ENCODE results near the gene SLC48A1. TPM values are rescaled to one million over a fixed set of nuclear protein-coding genes. Genes with fewer than 3 reads are reported as not detected.

The SLC48A1 gene
- polyA plus RNA-seq, 1 donor (not counting 4 experiments of a cell fraction or from before 2014, with no cell fraction given), result 8.1 TPM

DNA sequence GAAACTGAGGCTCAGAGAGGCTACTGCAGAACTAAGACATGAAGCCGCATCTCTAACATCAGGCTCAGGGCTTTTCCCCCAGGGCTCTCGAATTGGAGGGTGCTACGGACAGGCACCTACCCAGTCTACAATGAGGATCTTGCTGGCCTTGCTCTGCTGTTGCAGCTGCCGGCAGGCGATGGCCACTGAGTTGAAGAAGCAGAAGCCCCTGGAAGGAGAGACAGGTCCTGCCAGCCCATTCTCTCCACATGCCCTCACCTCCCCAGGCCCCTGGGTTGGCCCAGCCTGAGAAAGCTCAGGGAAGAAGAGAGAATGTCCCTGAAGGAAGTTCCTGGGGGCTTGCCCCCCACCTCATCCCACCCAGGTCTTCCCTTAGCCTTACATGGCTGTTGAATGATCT lies 16.1 kb downstream of the SLC48A1 start:
- Histone ChIP-seq H3K9ac (ENCODE audit: control insufficient read depth, extremely low read depth, insufficient read depth, low read length) (no peak overlapping the region), H3K4me3 (ENCODE audit: control insufficient read depth in 2 of 3, extremely low read depth in 1 of 3, insufficient read depth in 2 of 3, low read depth in 1 of 3, low read length in 3 of 3) (no peak overlapping the region), H3K36me3 (ENCODE audit: control insufficient read depth in 2 of 2, extremely low read depth in 1 of 2, insufficient read depth in 2 of 2, low read length in 2 of 2) (peaks cover 60 to 61% of the 10 kb centered on the region in 2 experiments), H3K27me3 (ENCODE audit: control insufficient read depth, extremely low read depth, insufficient read depth, low read length) (no peaks in the 10 kb centered on the region), H3K4me1 (ENCODE audit: control insufficient read depth, extremely low read depth, insufficient read depth, low read length) (no peaks in the 10 kb centered on the region), H3K9me1 (ENCODE audit: control insufficient read depth, extremely low read depth, insufficient read depth, low read length) (no peaks in the 10 kb centered on the region), H3K79me2 (ENCODE audit: control insufficient read depth, insufficient read depth, low read length) (no peaks in the 10 kb centered on the region), H3K27ac (ENCODE audit: control insufficient read depth, insufficient read depth, low read length) (no peak overlapping the region), H3K4me2 (ENCODE audit: control insufficient read depth, extremely low read depth, insufficient read depth, low read depth, low read length) (no peak overlapping the region), H4K20me1 (ENCODE audit: control insufficient read depth, extremely low read depth, insufficient read depth, low read length) (no peaks in the 10 kb centered on the region), H3K9me3 (ENCODE audit: control insufficient read depth, low read depth, low read length) (no peaks in the 10 kb centered on the region), H2AFZ (ENCODE audit: control insufficient read depth, low read length) (no peak overlapping the region)
- dilution Hi-C loops (cut with MboI; ENCODE audit: extremely low pct_ligation_motif_present, low sequenced_read_pairs), result no loop called here
- no peak for TF ChIP-seq EZH2 (IDR thresholded peaks at IDR 0.05; ENCODE audit: low read length)
- TF ChIP-seq, protein P1, sequence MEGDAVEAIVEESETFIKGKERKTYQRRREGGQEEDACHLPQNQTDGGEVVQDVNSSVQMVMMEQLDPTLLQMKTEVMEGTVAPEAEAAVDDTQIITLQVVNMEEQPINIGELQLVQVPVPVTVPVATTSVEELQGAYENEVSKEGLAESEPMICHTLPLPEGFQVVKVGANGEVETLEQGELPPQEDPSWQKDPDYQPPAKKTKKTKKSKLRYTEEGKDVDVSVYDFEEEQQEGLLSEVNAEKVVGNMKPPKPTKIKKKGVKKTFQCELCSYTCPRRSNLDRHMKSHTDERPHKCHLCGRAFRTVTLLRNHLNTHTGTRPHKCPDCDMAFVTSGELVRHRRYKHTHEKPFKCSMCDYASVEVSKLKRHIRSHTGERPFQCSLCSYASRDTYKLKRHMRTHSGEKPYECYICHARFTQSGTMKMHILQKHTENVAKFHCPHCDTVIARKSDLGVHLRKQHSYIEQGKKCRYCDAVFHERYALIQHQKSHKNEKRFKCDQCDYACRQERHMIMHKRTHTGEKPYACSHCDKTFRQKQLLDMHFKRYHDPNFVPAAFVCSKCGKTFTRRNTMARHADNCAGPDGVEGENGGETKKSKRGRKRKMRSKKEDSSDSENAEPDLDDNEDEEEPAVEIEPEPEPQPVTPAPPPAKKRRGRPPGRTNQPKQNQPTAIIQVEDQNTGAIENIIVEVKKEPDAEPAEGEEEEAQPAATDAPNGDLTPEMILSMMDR (optimal IDR thresholded peaks at IDR 0.05 in 1 of 3, IDR thresholded peaks at IDR 0.05 in 1 of 3, conservative IDR thresholded peaks at IDR 0.05 in 1 of 3; ENCODE audit: extremely low read depth in 1 of 3, insufficient read depth in 2 of 3, low read length in 3 of 3), result no peak
- DNase-seq (ENCODE audit: low read depth, low spot score) (no peak), FAIRE-seq (no peak)

DNA sequence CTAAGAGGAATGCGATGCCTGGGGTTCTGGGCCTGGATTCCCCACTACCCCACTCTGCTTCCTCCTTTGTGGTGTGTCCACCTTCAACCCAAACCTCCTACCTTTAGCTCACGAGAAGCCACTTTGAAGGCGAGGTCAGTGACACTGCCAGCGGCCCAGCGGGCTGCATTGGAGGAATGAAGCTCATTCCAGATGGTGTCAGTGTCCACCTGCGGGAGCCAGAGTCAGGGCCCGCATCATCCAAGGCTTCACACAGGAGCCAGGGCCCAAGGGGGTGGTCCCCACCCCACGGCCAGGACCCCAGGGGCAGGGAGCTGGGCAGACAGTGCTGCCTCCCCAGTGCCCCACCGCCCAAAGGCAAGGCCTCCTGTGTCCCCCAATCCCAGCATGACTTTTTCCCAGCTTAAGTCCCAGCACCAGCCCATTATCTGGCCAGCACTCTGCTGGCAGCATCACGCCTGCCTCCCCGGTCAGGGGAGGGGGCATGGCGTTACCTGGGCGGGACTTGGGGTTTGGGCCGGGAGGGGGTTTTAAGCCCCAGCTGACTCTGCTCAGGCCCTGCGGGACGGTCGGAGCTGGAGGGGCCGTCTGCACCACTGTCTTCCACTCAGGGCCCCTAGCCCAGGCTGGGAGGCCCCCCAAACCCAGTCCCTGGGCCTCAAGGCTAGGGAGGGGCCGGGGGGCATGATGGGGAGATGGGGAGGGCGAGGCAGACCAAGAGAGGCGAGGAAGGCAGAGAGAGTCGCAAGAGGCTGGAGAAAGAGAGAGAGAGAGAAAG lies 16.9 kb downstream of the SLC48A1 start:
- no peaks in the 10 kb centered on the region for H4K20me1 ChIP-seq (ENCODE audit: control insufficient read depth, extremely low read depth, insufficient read depth, low read length)
- no peak for FAIRE-seq

More for the DNA sequence above, 16.9 kb downstream of the SLC48A1 start:
- H3K36me3 ChIP-seq (ENCODE audit: control insufficient read depth in 2 of 2, extremely low read depth in 1 of 2, insufficient read depth in 2 of 2, low read length in 2 of 2), result peaks cover 60 to 64% of the 10 kb centered on the region in 2 experiments
- H3K4me2 ChIP-seq (ENCODE audit: control insufficient read depth, extremely low read depth, insufficient read depth, low read depth, low read length), result no peak overlapping the region
- no peak overlapping the region for H3K4me3 ChIP-seq (ENCODE audit: control insufficient read depth in 2 of 3, extremely low read depth in 1 of 3, insufficient read depth in 2 of 3, low read depth in 1 of 3, low read length in 3 of 3)
- no peak overlapping the region for H3K9ac ChIP-seq (ENCODE audit: control insufficient read depth, extremely low read depth, insufficient read depth, low read length)
- H3K9me3 ChIP-seq (ENCODE audit: control insufficient read depth, low read depth, low read length), result no peaks in the 10 kb centered on the region
- dilution Hi-C loops (cut with MboI; ENCODE audit: extremely low pct_ligation_motif_present, low sequenced_read_pairs), result no loop called here
- no peaks in the 10 kb centered on the region for H3K4me1 ChIP-seq (ENCODE audit: control insufficient read depth, extremely low read depth, insufficient read depth, low read length)
- TF ChIP-seq, protein P1 (optimal IDR thresholded peaks at IDR 0.05 in 1 of 3, IDR thresholded peaks at IDR 0.05 in 1 of 3, conservative IDR thresholded peaks at IDR 0.05 in 1 of 3; ENCODE audit: extremely low read depth in 1 of 3, insufficient read depth in 2 of 3, low read length in 3 of 3), result no peak
- H3K79me2 ChIP-seq (ENCODE audit: control insufficient read depth, insufficient read depth, low read length), result no peaks in the 10 kb centered on the region
- H3K9me1 ChIP-seq (ENCODE audit: control insufficient read depth, extremely low read depth, insufficient read depth, low read length), result no peaks in the 10 kb centered on the region
- H2AFZ ChIP-seq (ENCODE audit: control insufficient read depth, low read length), result no peak overlapping the region
- H3K27ac ChIP-seq (ENCODE audit: control insufficient read depth, insufficient read depth, low read length), result no peak overlapping the region
- no peaks in the 10 kb centered on the region for H3K27me3 ChIP-seq (ENCODE audit: control insufficient read depth, extremely low read depth, insufficient read depth, low read length)
- no peak for DNase-seq (ENCODE audit: low read depth, low spot score)
